SIG-M5 (cell line): ENCODE results near the gene LIPH.
A peak's percentile ranks its signal among the peaks of the same experiment; 100 is the strongest.
"Not testable (repeated sequence)": the region's sequence is repeated elsewhere in the genome, so short reads cannot be mapped to it uniquely, and the experiment has no call there.

ENCODE experiments used
- DNase-seq: peaks from one replicate; lab custom pipeline; 2025; lab: John Stamatoyannopoulos, UW

Gene LIPH

GRCh38 chr3:185552358-185552877 is at the start of gene LIPH:
TSS of gene LIPH (minus strand) at chr3:185552588. CDS start at chr3:185552471, 117 bp downstream.
- no peak for DNase-seq

- peak; percentile 72 for DNase-seq
Measured at GRCh38 chr3:185595526-185595925, 43.1 kb upstream of the LIPH start.

- no peak for DNase-seq
Measured at GRCh38 chr3:185594073-185594472, 41.7 kb upstream of the LIPH start.

GRCh38 chr3:185586686-185587039 is 34.3 kb upstream of the LIPH start:
- no peak for DNase-seq

- DNase-seq = peak; percentile 95
Measured at GRCh38 chr3:185585859-185586685, 33.7 kb upstream of the LIPH start, which contains the start of gene SENP2. TSS of gene SENP2 (plus strand) at chr3:185586295. CDS start at chr3:185586414, 119 bp downstream.

GRCh38 chr3:185585518-185585858 is 33.1 kb upstream of the LIPH start:
- DNase-seq = no peak

GRCh38 chr3:185584686-185585085 is 32.3 kb upstream of the LIPH start:
- DNase-seq = no peak

- DNase-seq = no peak
Measured at GRCh38 chr3:185583925-185584324, 31.5 kb upstream of the LIPH start.

GRCh38 chr3:185582871-185583270 is 30.5 kb upstream of the LIPH start:
- no peak for DNase-seq

GRCh38 chr3:185582236-185582635 is 29.8 kb upstream of the LIPH start:
- DNase-seq = no peak

- DNase-seq = not testable (repeated sequence)
Measured at GRCh38 chr3:185575108-185575869, 22.9 kb upstream of the LIPH start.

GRCh38 chr3:185572183-185572582 is 19.8 kb upstream of the LIPH start:
- DNase-seq = no peak

GRCh38 chr3:185561958-185562357 is 9.6 kb upstream of the LIPH start:
- DNase-seq = no peak

- DNase-seq = no peak
Measured at GRCh38 chr3:185561374-185561943, 9.1 kb upstream of the LIPH start.

GRCh38 chr3:185560676-185561075 is 8.3 kb upstream of the LIPH start:
- DNase-seq = no peak

- DNase-seq = no peak
Measured at GRCh38 chr3:185559706-185560090, 7.3 kb upstream of the LIPH start.

- no peak for DNase-seq
Measured at GRCh38 chr3:185558395-185558794, 6.0 kb upstream of the LIPH start.

GRCh38 chr3:185556640-185557039 is 4.3 kb upstream of the LIPH start:
- not testable (repeated sequence) for DNase-seq

GRCh38 chr3:185555860-185556347 is 3.5 kb upstream of the LIPH start:
- DNase-seq = no peak

GRCh38 chr3:185555101-185555501 is 2.7 kb upstream of the LIPH start:
- no peak for DNase-seq

- DNase-seq = no peak
Measured at GRCh38 chr3:185549651-185550111, 2.7 kb downstream of the LIPH start.

GRCh38 chr3:185549122-185549521 is 3.3 kb downstream of the LIPH start:
- no peak for DNase-seq
